Measurements from ENCODE around the gene TSPAN32. TPM values are rescaled to one million over a fixed set of nuclear protein-coding genes. Genes with fewer than 3 reads are reported as not detected.

TSPAN32 gene
- total RNA-seq, 2 donors from 2014 or later: not detected

GRCh38 chr11:2275334-2276279 is 26.2 kb upstream of the TSPAN32 start:
- no peak overlapping the region for H3K9ac ChIP-seq (ENCODE audit: extremely low read depth, low read length, poor library complexity, severe bottlenecking)
- Mint-ChIP-seq H3K27ac (no peak overlapping the region), H3K4me3 (no peak overlapping the region), H3K9me3 (peaks cover 12% of the 10 kb centered on the region), H3K36me3 (ENCODE audit: low read depth) (no peaks in the 10 kb centered on the region), H3K27me3 (ENCODE audit: insufficient read depth) (peaks cover 59% of the 10 kb centered on the region), H3K4me1 (no peaks in the 10 kb centered on the region)
- 92 to 97% methylated on average over 23 to 30 of the region's 30 CpGs for WGBS, 2 experiments (ENCODE audit: insufficient coverage in 1 of 2, insufficient read length in 1 of 2)
- peaks cover 58% of the 10 kb centered on the region for H3K27me3 ChIP-seq (ENCODE audit: control insufficient read depth, insufficient read depth, low read length, poor library complexity, severe bottlenecking)
- no peaks in the 10 kb centered on the region for H3K36me3 ChIP-seq (ENCODE audit: control insufficient read depth, insufficient read depth, low read length)
- no peaks in the 10 kb centered on the region for H3K9me3 ChIP-seq (ENCODE audit: control insufficient read depth, low read length)
- no peak for DNase-seq
- no peaks in the 10 kb centered on the region for H3K4me1 ChIP-seq (ENCODE audit: control insufficient read depth, insufficient read depth, low read length)
- no peak overlapping the region for H3K4me3 ChIP-seq (ENCODE audit: low read length)
- no peak for TF ChIP-seq CTCF (conservative IDR thresholded peaks at IDR 0.05)
- H3K27ac ChIP-seq (ENCODE audit: low read depth, low read length): no peak overlapping the region

- no peak for TF ChIP-seq CTCF (conservative IDR thresholded peaks at IDR 0.05)
- Histone ChIP-seq H3K9me3 (ENCODE audit: control insufficient read depth, low read length) (no peaks in the 10 kb centered on the region), H3K27ac (ENCODE audit: low read depth, low read length) (no peak overlapping the region), H3K4me1 (ENCODE audit: control insufficient read depth, insufficient read depth, low read length) (no peaks in the 10 kb centered on the region), H3K9ac (ENCODE audit: extremely low read depth, low read length, poor library complexity, severe bottlenecking) (no peak overlapping the region), H3K27me3 (ENCODE audit: control insufficient read depth, insufficient read depth, low read length, poor library complexity, severe bottlenecking) (peaks cover 49% of the 10 kb centered on the region), H3K4me3 (ENCODE audit: low read length) (no peak overlapping the region), H3K36me3 (ENCODE audit: control insufficient read depth, insufficient read depth, low read length) (no peaks in the 10 kb centered on the region)
- DNase-seq: no peak
- WGBS, 2 experiments (ENCODE audit: insufficient coverage in 1 of 2, insufficient read length in 1 of 2): 85 to 90% methylated on average over 11 to 14 of the region's 14 CpGs
- no peaks in the 10 kb centered on the region for H3K4me1 Mint-ChIP-seq
- no peaks in the 10 kb centered on the region for H3K36me3 Mint-ChIP-seq (ENCODE audit: low read depth)
- no peak overlapping the region for H3K27ac Mint-ChIP-seq
- H3K27me3 Mint-ChIP-seq (ENCODE audit: insufficient read depth): peaks cover 53% of the 10 kb centered on the region
- peaks cover 12% of the 10 kb centered on the region for H3K9me3 Mint-ChIP-seq
- H3K4me3 Mint-ChIP-seq: no peak overlapping the region
These were observed 25.4 kb upstream of the TSPAN32 start for GRCh38 chr11:2276280-2277007.

GRCh38 chr11:2277008-2277346 is 24.8 kb upstream of the TSPAN32 start:
- no peak overlapping the region for H3K4me3 ChIP-seq (ENCODE audit: low read length)
- 84 to 100% methylated on average over 3 to 6 of the region's 6 CpGs for WGBS, 2 experiments (ENCODE audit: insufficient coverage in 1 of 2, insufficient read length in 1 of 2)
- H3K27me3 Mint-ChIP-seq (ENCODE audit: insufficient read depth): peaks cover 53% of the 10 kb centered on the region
- H3K36me3 ChIP-seq (ENCODE audit: control insufficient read depth, insufficient read depth, low read length): no peaks in the 10 kb centered on the region
- peak; percentile 55 for DNase-seq
- no peak for TF ChIP-seq CTCF (conservative IDR thresholded peaks at IDR 0.05)
- H3K27me3 ChIP-seq (ENCODE audit: control insufficient read depth, insufficient read depth, low read length, poor library complexity, severe bottlenecking): peaks cover 44% of the 10 kb centered on the region
- H3K9me3 Mint-ChIP-seq: peaks cover 11% of the 10 kb centered on the region
- no peaks in the 10 kb centered on the region for H3K4me1 ChIP-seq (ENCODE audit: control insufficient read depth, insufficient read depth, low read length)
- H3K27ac ChIP-seq (ENCODE audit: low read depth, low read length): no peak overlapping the region
- no peaks in the 10 kb centered on the region for H3K9me3 ChIP-seq (ENCODE audit: control insufficient read depth, low read length)
- H3K9ac ChIP-seq (ENCODE audit: extremely low read depth, low read length, poor library complexity, severe bottlenecking): no peak overlapping the region
- no peak overlapping the region for H3K4me3 Mint-ChIP-seq
- H3K36me3 Mint-ChIP-seq (ENCODE audit: low read depth): no peaks in the 10 kb centered on the region
- no peaks in the 10 kb centered on the region for H3K4me1 Mint-ChIP-seq
- H3K27ac Mint-ChIP-seq: no peak overlapping the region
